Upper lobe of left lung (tissue), 6 donors: ENCODE measurements around the gene NEDD8. TPM values are rescaled to one million over a fixed set of nuclear protein-coding genes. Genes with fewer than 3 reads are reported as not detected.

ENCODE experiments used
- ATAC-seq, 2 donors: fragments of 200-7000 bp; cut with Tn5 transposase; one replicate each; pipeline ENCODE4 v1.9.1; 2022; ENCODE audit warnings: mild to moderate bottlenecking in 2 of 2, moderate library complexity in 2 of 2; ENCODE audit not compliant: low FRiP score in 2 of 2
- DNase-seq, 2 donors: peaks; one replicate each; pipeline ENCODE4 v3.0.0-alpha.2; 2019 to 2020
- H3K27ac ChIP-seq, 4 donors: fragments of 200-600 bp; sonication (generic); one replicate each; pipeline ENCODE4 v1.5.1; 2016 to 2019
- H3K27me3 ChIP-seq, 4 donors: fragments of 200-600 bp; sonication (generic); one replicate each; pipeline ENCODE4 v1.5.1; 2017 to 2019
- H3K36me3 ChIP-seq, 4 donors: fragments of 200-600 bp; sonication (generic); one replicate each; pipeline ENCODE4 v1.5.1; 2016 to 2019
- H3K4me1 ChIP-seq, 4 donors: fragments of 200-600 bp; sonication (generic); one replicate each; pipeline ENCODE4 v1.5.1; 2018 to 2019
- H3K4me3 ChIP-seq, 4 donors: fragments of 200-600 bp; sonication (generic); one replicate each; pipeline ENCODE4 v1.5.1; 2017 to 2019; ENCODE audit warnings: mild to moderate bottlenecking in 2 of 4, moderate library complexity in 1 of 4
- H3K9me3 ChIP-seq, 4 donors: fragments of 200-600 bp; sonication (generic); one replicate each; pipeline ENCODE4 v1.5.1; 2018 to 2019
- EP300 ChIP-seq, 4 donors: sonication (generic); formaldehyde crosslinking; IDR thresholded peaks; one replicate each; pipeline ENCODE4 v1.5.1; 2017; ENCODE audit warnings: antibody characterized with exemption in 4 of 4, control low read depth in 2 of 4
- POLR2A ChIP-seq, 4 donors: fragments of 450-650 bp; IDR thresholded peaks; one replicate each; pipeline ENCODE4 v1.5.1; 2016 to 2017; ENCODE audit warnings: antibody characterized with exemption in 4 of 4, mild to moderate bottlenecking in 2 of 4
- POLR2AphosphoS5 ChIP-seq, 2 donors: sonication (generic); formaldehyde crosslinking; IDR thresholded peaks; one replicate each; pipeline ENCODE4 v1.5.1; 2017; ENCODE audit warnings: antibody characterized with exemption in 2 of 2
- WGBS, 2 donors: methylation state at CpG; one replicate each; pipeline ENCODE4 v1.1.5; 2017 to 2018; 5-methylcytosine and 5-hydroxymethylcytosine counted together
- small RNA-seq, 4 donors: library from RNA; depleted of rRNA; stranded (forward); fragments of <200 nt; gene quantifications; one replicate each; pipeline ENCODE3, GENCODE V24; 2016
- total RNA-seq, 6 donors: library from RNA; depleted of rRNA in 4 of 6; stranded (reverse); fragments of >200 nt in 4 of 6; gene quantifications; one replicate each; pipeline versions ENCODE4 v1.1.0 to v1.2.1, GENCODE V29; 2016 to 2021
- TF ChIP-seq, protein P1 (sequence below), 6 experiments: fragments of 450-650 bp in 4 of 6; fragments of 200-600 bp in 2 of 6; sonication (generic) in 2 of 6; IDR thresholded peaks; one replicate each; pipeline ENCODE4 v1.5.1; 2016 to 2019; ENCODE audit warnings: antibody characterized with exemption in 6 of 6
- donor health status: DM: no; HTN: no; CAD: no; lungs with moderate emphysema.
- donor health status: DM: no; HTN: yes; CAD: no; lungs with severe emphysema.

NEDD8 gene
- total RNA-seq, 6 donors from 2014 or later = 39.8 to 144 (median 121) TPM

DNA sequence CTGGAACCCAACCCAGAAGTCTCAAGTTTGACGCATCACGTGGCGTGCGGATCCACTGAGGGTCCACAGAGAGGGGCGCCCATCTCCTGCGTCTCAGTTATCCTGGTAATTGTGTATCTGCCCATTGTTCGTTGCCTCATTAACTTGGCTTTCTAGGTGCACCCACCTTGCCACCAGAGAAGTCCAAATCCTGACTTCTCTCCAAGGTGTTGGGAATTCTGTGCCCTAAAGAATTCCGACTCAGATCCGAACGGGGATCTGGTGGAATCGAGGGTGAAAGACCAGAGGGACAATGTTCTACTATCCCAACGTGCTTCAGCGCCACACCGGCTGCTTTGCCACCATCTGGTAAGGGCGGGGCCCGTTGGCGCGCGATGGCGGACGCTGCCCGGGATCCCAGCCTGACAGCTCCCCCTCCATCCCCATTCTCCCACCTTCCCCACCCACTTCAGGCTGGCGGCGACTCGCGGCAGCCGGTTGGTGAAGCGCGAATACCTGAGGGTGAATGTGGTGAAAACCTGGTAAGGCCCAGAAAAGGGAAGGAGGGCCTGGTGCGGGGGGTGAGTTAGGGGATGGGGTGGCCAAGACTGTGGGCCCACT is 59.8 kb downstream of the NEDD8 start:
- peak in 1 of 2 donors; percentile 85 for DNase-seq
- Histone ChIP-seq H3K4me3 (peak overlapping the region in 3 of 4 donors; percentile 34 to 45 (median 43)), H3K27ac (peak overlapping the region in 3 of 4 donors; percentile 10 to 52 (median 22)), H3K36me3 (peaks cover 0 to 75% (median 47%) of the 10 kb centered on the region in 4 donors), H3K9me3 (no peaks in the 10 kb centered on the region), H3K27me3 (no peaks in the 10 kb centered on the region), H3K4me1 (peaks cover 0 to 10% (median 6%) of the 10 kb centered on the region in 4 donors)
- no peak for ATAC-seq
- TF ChIP-seq POLR2AphosphoS5 (IDR thresholded peaks at IDR 0.05) (no peak), POLR2A (IDR thresholded peaks at IDR 0.05) (no peak), EP300 (IDR thresholded peaks at IDR 0.05) (no peak)
- TF ChIP-seq, protein P1, sequence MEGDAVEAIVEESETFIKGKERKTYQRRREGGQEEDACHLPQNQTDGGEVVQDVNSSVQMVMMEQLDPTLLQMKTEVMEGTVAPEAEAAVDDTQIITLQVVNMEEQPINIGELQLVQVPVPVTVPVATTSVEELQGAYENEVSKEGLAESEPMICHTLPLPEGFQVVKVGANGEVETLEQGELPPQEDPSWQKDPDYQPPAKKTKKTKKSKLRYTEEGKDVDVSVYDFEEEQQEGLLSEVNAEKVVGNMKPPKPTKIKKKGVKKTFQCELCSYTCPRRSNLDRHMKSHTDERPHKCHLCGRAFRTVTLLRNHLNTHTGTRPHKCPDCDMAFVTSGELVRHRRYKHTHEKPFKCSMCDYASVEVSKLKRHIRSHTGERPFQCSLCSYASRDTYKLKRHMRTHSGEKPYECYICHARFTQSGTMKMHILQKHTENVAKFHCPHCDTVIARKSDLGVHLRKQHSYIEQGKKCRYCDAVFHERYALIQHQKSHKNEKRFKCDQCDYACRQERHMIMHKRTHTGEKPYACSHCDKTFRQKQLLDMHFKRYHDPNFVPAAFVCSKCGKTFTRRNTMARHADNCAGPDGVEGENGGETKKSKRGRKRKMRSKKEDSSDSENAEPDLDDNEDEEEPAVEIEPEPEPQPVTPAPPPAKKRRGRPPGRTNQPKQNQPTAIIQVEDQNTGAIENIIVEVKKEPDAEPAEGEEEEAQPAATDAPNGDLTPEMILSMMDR (IDR thresholded peaks at IDR 0.05) = no peak
- 55 to 64% methylated on average over 28 to 30 of the region's 30 CpGs for WGBS, 2 donors

DNA sequence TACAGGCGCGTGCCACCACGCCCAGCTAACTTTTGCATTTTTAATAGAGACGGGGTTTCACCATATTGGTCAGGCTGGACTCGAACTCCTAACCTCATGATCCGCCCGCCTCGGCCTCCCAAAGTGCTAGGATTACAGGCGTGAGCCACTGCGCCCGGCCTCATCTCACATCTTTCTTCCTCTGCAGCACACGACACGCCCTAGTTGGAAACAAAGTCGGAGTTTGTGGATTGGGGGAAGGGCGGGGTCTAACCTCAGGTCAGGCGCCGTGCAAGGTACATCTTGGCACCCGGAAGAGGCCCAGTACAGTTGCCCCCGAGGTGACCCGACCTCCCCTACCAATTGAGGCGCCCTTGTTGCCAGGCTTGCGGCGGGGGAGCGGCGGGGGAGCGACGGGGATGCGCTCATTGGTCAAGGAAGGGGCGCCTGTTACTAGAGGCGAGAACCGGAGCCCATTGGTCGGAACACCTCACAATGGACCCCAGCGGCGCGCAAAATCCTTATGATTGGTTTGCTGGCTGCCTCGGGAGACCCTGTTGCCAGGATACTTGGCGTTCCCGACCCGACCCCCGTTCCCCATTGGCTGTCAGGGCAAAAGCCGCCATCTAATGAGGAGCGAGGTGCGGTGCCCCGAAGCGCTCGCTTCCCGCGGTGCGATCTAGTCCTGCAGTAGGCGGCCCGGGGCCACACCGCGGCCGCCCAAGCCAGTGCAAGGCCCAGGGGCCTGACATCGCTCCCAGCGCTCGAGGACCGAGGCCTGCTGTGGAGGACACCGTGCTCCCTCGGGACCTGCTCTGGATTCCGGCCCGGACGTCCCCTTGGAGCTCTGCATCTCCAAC is 60.5 kb downstream of the NEDD8 start, which contains the start of gene REC8:
Gene REC8 (plus strand): TSS at position 659 of the 839 bp plus-strand sequence. CDS start 473 bp downstream, outside the sequence.
- H3K36me3 ChIP-seq = peaks cover 3 to 75% (median 44%) of the 10 kb centered on the region in 4 donors
- H3K4me1 ChIP-seq = peaks cover 0 to 10% (median 6%) of the 10 kb centered on the region in 4 donors
- DNase-seq (peak; percentile 84 to 91), ATAC-seq (peak; percentile 72 to 84)
- H3K9me3 ChIP-seq = no peaks in the 10 kb centered on the region
- TF ChIP-seq EP300 (IDR thresholded peaks at IDR 0.05) = no peak
- TF ChIP-seq POLR2AphosphoS5 (IDR thresholded peaks at IDR 0.05) = no peak
- peak in 1 of 4 donors; percentile 35 for TF ChIP-seq POLR2A (IDR thresholded peaks at IDR 0.05)
- TF ChIP-seq, protein P1 (IDR thresholded peaks at IDR 0.05) = no peak
- no peaks in the 10 kb centered on the region for H3K27me3 ChIP-seq
- peak within 1 kb of the TSS in 3 of 4 donors; percentile 34 to 45 (median 43) for H3K4me3 ChIP-seq
- H3K27ac ChIP-seq = peak within 1 kb of the TSS in 3 of 4 donors; percentile 10 to 52 (median 22)
- 34 to 39% methylated on average over 27 to 54 of the region's 63 CpGs for WGBS, 2 donors

DNA sequence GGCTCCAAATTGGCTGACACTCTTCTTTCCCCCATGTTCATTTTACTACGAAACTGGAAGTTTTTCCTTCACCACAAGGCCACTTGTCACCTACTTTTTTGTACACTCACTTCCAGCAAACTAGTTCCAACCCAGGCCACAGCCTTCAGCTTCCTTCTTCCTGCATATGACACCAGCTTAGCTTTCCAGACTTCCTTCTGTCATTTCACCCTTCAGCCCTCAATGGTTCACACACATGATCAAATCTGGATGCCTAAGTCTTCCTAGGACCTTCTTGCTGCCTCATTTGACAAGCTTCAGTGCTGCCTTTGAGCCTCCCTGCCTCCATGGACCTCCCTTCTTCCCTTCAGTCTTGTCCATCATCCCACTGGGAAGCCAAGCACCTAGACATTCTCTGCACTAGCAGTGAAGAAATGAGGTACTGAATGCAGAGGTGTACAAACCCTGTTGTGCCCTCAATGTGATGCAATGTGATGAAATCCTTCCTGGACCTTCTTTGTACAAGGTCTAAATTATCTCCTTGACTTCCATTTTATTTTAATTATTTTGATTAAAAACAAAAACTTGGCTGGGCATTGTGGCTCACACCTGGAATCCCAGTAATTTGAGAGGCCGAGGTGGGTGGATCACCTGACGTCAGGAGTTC is 64.6 kb downstream of the NEDD8 start:
- Histone ChIP-seq H3K36me3 (peaks cover 35 to 85% (median 61%) of the 10 kb centered on the region in 4 donors), H3K27ac (peak overlapping the region in 2 of 4 donors; percentile 12 to 24), H3K4me1 (peaks cover 18 to 41% (median 20%) of the 10 kb centered on the region in 4 donors), H3K27me3 (no peaks in the 10 kb centered on the region), H3K4me3 (no peak overlapping the region), H3K9me3 (no peaks in the 10 kb centered on the region)
- ATAC-seq (no peak), DNase-seq (peak in 1 of 2 donors; percentile 41)
- TF ChIP-seq POLR2A (IDR thresholded peaks at IDR 0.05) (no peak), POLR2AphosphoS5 (IDR thresholded peaks at IDR 0.05) (no peak), EP300 (IDR thresholded peaks at IDR 0.05) (no peak)
- TF ChIP-seq, protein P1 (IDR thresholded peaks at IDR 0.05) = no peak
- 77 to 81% methylated on average over 3 of the region's 3 CpGs for WGBS, 2 donors

Small RNA genes lying within 50 kb of the gene (small RNA-seq; reads per million reads assigned to genes)
- gene AL136295.4 (0 reads per million in 4 donors), gene CHMP4A (0 reads per million in 4 donors), gene IPO4 (0 reads per million in 4 donors), gene MDP1 (0 to 0.13 (median 0) reads per million in 4 donors)

Other genes starting within 250 kb of the NEDD8 start
- gene DHRS4L2, start 243.4 kb downstream of the NEDD8 start, total RNA-seq = 10 to 100 TPM; 13.2 to 27.4 (median 18.2) TPM
- gene CARMIL3, start 180.4 kb downstream of the NEDD8 start, total RNA-seq = 10 to 100 TPM in 1 of 6 donors, 1 to 10 TPM in 3, under 1 TPM in 2; 0.39 to 15.7 (median 1.2) TPM
- not detected for gene CPNE6, start 160.8 kb downstream of the NEDD8 start, total RNA-seq
- 10 to 100 TPM; 27.2 to 70.3 (median 34.9) TPM for gene PCK2, start 138.1 kb downstream of the NEDD8 start, total RNA-seq
- 100 to 1,000 TPM in 2 of 6 donors, 10 to 100 TPM in 4; 68.4 to 138 (median 95.0) TPM for gene DCAF11, start 117.6 kb downstream of the NEDD8 start, total RNA-seq
- gene NRL, start 117.4 kb downstream of the NEDD8 start, total RNA-seq = 1 to 10 TPM; 2.6 to 9.8 (median 4.4) TPM
- under 1 TPM in 4 of 6 donors, not detected in 2; 0.63 to 0.89 (median 0.82) TPM for gene FITM1, start 101.7 kb downstream of the NEDD8 start, total RNA-seq
- gene PSME1, start 96.2 kb downstream of the NEDD8 start, total RNA-seq = 100 to 1,000 TPM in 5 of 6 donors, 10 to 100 TPM in 1; 56.6 to 206 (median 142) TPM
- gene EMC9, start 90.8 kb downstream of the NEDD8 start, total RNA-seq = 10 to 100 TPM in 5 of 6 donors, 1 to 10 TPM in 1; 8.6 to 13.8 (median 12.0) TPM
- gene PSME2, start 85.8 kb downstream of the NEDD8 start, total RNA-seq = 100 to 1,000 TPM in 3 of 6 donors, 10 to 100 TPM in 3; 58.5 to 144 (median 84.4) TPM
- gene RNF31, start 84.9 kb downstream of the NEDD8 start, total RNA-seq = 100 to 1,000 TPM in 2 of 6 donors, 10 to 100 TPM in 4; 52.1 to 173 (median 63.9) TPM
- 100 to 1,000 TPM in 3 of 6 donors, 10 to 100 TPM in 3; 78.2 to 192 (median 107) TPM for gene IRF9, start 71.1 kb downstream of the NEDD8 start, total RNA-seq
- gene REC8, start 60.3 kb downstream of the NEDD8 start, total RNA-seq = 10 to 100 TPM; 16.0 to 76.5 (median 29.4) TPM
- 10 to 100 TPM; 20.8 to 50.3 (median 35.2) TPM for gene IPO4, start 43.6 kb downstream of the NEDD8 start, total RNA-seq
- 10 to 100 TPM; 15.7 to 75.4 (median 53.8) TPM for gene TM9SF1, start 36.9 kb downstream of the NEDD8 start, total RNA-seq
- gene TSSK4, start 26.7 kb downstream of the NEDD8 start, total RNA-seq = 1 to 10 TPM in 1 of 6 donors, not detected in 5; 1.3 TPM
- 100 to 1,000 TPM in 1 of 6 donors, 10 to 100 TPM in 5; 39.9 to 112 (median 61.5) TPM for gene CHMP4A, start 18.9 kb downstream of the NEDD8 start, total RNA-seq
- 10 to 100 TPM in 4 of 6 donors, 1 to 10 TPM in 2; 8.1 to 21.1 (median 12.7) TPM for gene MDP1, start 16.3 kb downstream of the NEDD8 start, total RNA-seq
- gene GMPR2, start 562 bp upstream of the NEDD8 start, total RNA-seq = 10 to 100 TPM; 26.2 to 76.9 (median 47.2) TPM
- 100 to 1,000 TPM in 1 of 6 donors, 10 to 100 TPM in 5; 46.1 to 109 (median 86.4) TPM for gene TINF2, start 10.3 kb upstream of the NEDD8 start, total RNA-seq
- 10 to 100 TPM in 4 of 6 donors, 1 to 10 TPM in 2; 9.1 to 29.2 (median 11.1) TPM for gene TGM1, start 30.8 kb upstream of the NEDD8 start, total RNA-seq
- 100 to 1,000 TPM in 1 of 6 donors, 10 to 100 TPM in 5; 22.7 to 125 (median 58.9) TPM for gene RABGGTA, start 39.2 kb upstream of the NEDD8 start, total RNA-seq
- 10 to 100 TPM; 23.0 to 60.3 (median 32.8) TPM for gene DHRS1, start 67.4 kb upstream of the NEDD8 start, total RNA-seq
- gene NOP9, start 67.5 kb upstream of the NEDD8 start, total RNA-seq = 10 to 100 TPM; 13.3 to 31.4 (median 22.6) TPM
- 10 to 100 TPM in 5 of 6 donors, 1 to 10 TPM in 1; 9.4 to 14.8 (median 12.8) TPM for gene CIDEB, start 75.6 kb upstream of the NEDD8 start, total RNA-seq
- gene LTB4R2, start 77.8 kb upstream of the NEDD8 start, total RNA-seq = 10 to 100 TPM in 4 of 6 donors, 1 to 10 TPM in 2; 6.2 to 49.2 (median 10.9) TPM
- gene LTB4R, start 79.1 kb upstream of the NEDD8 start, total RNA-seq = 10 to 100 TPM; 11.1 to 71.2 (median 17.7) TPM
- 100 to 1,000 TPM in 2 of 6 donors, 10 to 100 TPM in 4; 22.4 to 159 (median 43.7) TPM for gene ADCY4, start 102.7 kb upstream of the NEDD8 start, total RNA-seq
- gene RIPK3, start 107.6 kb upstream of the NEDD8 start, total RNA-seq = 10 to 100 TPM; 16.1 to 92.2 (median 29.1) TPM
- 10 to 100 TPM in 5 of 6 donors, 1 to 10 TPM in 1; 8.5 to 98.5 (median 42.1) TPM for gene NFATC4, start 135.8 kb upstream of the NEDD8 start, total RNA-seq
- gene NYNRIN, start 166.6 kb upstream of the NEDD8 start, total RNA-seq = 10 to 100 TPM in 5 of 6 donors, 1 to 10 TPM in 1; 5.5 to 18.7 (median 14.4) TPM
- 1 to 10 TPM; 1.1 to 4.2 (median 3.1) TPM for gene CBLN3, start 197.3 kb upstream of the NEDD8 start, total RNA-seq
- 100 to 1,000 TPM in 1 of 6 donors, 10 to 100 TPM in 5; 43.9 to 136 (median 66.4) TPM for gene KHNYN, start 197.6 kb upstream of the NEDD8 start, total RNA-seq
- 10 to 100 TPM; 34.9 to 88.0 (median 52.6) TPM for gene SDR39U1, start 210.4 kb upstream of the NEDD8 start, total RNA-seq